Spleen (tissue), 7 donors: ENCODE results near the gene ANKEF1.

Experiments used
- CTCF ChIP-seq, 11 experiments: fragments of 200-600 bp in 7 of 11; fragments of 450-650 bp in 4 of 11; sonication (generic) in 4 of 11; IDR thresholded peaks in 8 of 11; conservative IDR thresholded peaks in 3 of 11; 1 replicate in 7 of 11; 2 replicates in 4 of 11; pipeline versions ENCODE4 v1.4.0 to v1.8.0; 2016 to 2021; ENCODE audit warnings: antibody characterized with exemption in 11 of 11, inconsistent platforms in 4 of 11, mild to moderate bottlenecking in 1 of 11
- POLR2A ChIP-seq, 3 donors: fragments of 450-650 bp; IDR thresholded peaks; one replicate each; pipeline ENCODE4 v1.5.1; 2017; ENCODE audit warnings: antibody characterized with exemption in 3 of 3, mild to moderate bottlenecking in 1 of 3
- POLR2AphosphoS5 ChIP-seq, 3 donors: sonication (generic); formaldehyde crosslinking; IDR thresholded peaks; one replicate each; pipeline ENCODE4 v1.5.1; 2017; ENCODE audit warnings: antibody characterized with exemption in 3 of 3
- donor health status: DM: no; HTN: no; CAD: no; lungs with moderate emphysema.
- donor health status: DM: no; HTN: no; CAD: no.
- donor health status: DM: no; HTN: no; CAD: no.

DNA sequence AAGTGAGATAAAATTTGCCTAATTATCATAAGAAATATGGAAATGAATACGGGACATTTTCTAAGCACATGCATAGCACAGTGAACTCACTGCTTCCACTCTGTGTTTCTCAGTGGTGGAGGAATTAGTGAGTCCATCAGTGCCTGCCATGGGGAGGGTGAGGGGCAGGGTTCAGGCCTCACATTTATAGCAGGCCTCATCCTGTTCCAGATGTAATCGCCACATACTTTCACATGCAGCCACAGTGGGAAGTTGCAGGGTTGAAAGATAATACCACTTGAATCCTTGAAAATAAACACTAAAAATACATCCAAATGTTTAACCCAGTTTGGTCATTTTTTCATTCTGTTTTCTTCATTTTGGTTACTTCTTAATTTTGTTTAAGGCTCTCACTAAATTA, 29.9 kb upstream of the ANKEF1 start:
- no peak for TF ChIP-seq POLR2A (IDR thresholded peaks at IDR 0.05)
- TF ChIP-seq POLR2AphosphoS5 (IDR thresholded peaks at IDR 0.05) = no peak
- no peak for TF ChIP-seq CTCF (IDR thresholded peaks at IDR 0.05 in 8 of 11, conservative IDR thresholded peaks at IDR 0.05 in 3 of 11)
